HG03460 (cell line): Measurements from ENCODE around the gene FAM184B.

Source experiments
- ATAC-seq: cut with Tn5 transposase; IDR thresholded peaks from one replicate; pipeline ENCODE4 v1.9.1; 2021; ENCODE audit not compliant: unreplicated experiment

The FAM184B gene

GRCh38 chr4:17587094-17587822 is 194.2 kb downstream of the FAM184B start:
- no peak for ATAC-seq

DNA sequence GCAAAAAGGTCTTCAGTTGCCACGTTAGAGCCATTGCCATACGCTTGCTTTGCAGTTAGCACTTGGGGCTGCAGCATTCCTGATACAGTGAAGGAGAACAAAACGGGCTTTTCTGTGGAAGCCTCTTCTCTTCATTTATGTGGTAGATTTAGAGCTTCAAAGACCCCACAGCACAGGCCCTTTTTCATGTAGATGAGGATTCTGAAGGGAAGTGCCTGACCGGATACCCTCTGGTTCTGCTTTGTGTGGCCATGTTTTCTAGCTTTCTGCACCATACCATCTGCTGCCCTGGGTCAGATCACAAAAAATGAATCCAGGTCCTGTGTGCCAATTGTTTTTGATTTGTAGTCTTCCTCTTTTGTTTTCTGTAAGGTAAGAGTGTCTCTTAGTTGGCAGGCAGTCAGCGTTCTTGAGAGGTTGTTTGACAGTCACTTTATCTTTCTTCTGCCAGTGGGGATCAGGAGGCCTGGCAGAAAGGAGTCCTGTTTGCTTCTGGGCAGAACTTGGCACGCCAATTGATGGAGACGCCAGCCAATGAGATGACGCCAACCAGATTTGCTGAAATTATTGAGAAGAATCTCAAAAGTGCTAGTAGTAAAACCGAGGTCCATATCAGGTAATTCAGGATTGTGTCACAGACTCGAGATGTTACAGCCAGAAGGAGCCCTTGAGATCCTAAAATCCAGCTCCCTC is 196.8 kb downstream of the FAM184B start:
- no peak for ATAC-seq

GRCh38 chr4:17583941-17584340 is 197.5 kb downstream of the FAM184B start:
- no peak for ATAC-seq

GRCh38 chr4:17583276-17583675 is 198.1 kb downstream of the FAM184B start:
- no peak for ATAC-seq

GRCh38 chr4:17580969-17581368 is 200.5 kb downstream of the FAM184B start:
- ATAC-seq, result no peak
